CD4-positive, alpha-beta T cell treated with Interleukin-21 for 1 hour (primary cell): ENCODE data around the gene CMTM1.
"Not testable (repeated sequence)": the region's sequence is repeated elsewhere in the genome, so short reads cannot be mapped to it uniquely, and the experiment has no call there.

Experiments
- DNase-seq: peaks from one replicate; pipeline ENCODE4 v3.0.0-alpha.2; 2020

CMTM1 gene

GRCh38 chr16:66617728-66618127 lies 51.5 kb downstream of the CMTM1 start:
- no peak for DNase-seq

GRCh38 chr16:66618588-66619375 lies 52.5 kb downstream of the CMTM1 start:
- DNase-seq, result no peak

DNA sequence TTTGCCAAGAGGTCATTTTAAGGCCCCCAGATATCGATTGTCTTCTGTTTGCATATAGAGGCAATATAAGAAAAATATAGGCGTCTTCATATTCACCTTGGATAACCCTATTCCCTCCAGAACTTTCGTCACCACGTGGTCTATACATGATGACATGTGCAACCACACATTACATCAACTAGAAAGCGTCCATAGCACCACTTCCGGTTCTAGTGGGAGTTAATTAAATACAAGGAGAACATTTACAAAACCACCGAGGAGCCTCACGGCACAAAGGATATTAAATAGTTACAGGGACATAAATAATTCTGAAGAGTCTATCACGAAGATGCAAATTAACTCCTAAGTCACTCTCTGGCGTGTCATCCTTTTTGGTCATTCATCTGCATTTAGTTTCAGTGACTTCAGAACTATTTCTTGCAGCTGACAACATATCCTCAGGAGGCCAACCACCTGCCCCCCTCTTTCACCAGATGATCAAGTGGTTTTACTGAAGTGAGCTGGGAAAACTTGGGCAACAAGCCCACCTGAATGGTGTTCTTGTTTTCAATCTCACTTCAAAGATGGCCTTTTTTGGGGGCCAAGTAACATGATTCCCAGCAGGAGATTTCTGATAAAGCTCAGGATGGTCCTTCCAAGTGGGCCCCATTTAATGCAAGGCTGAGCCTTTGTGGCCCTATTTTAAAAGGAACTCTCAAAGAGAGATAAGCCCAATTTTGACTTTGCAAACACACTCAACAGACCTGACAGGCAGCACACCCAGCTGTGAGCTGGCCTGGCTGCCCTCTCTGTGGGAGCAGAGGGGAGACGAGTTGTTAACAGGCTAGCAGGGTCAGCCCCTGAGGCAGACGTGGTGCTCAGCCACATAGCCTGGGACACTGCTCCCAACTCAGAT lies 53.5 kb downstream of the CMTM1 start:
- DNase-seq, result no peak

DNA sequence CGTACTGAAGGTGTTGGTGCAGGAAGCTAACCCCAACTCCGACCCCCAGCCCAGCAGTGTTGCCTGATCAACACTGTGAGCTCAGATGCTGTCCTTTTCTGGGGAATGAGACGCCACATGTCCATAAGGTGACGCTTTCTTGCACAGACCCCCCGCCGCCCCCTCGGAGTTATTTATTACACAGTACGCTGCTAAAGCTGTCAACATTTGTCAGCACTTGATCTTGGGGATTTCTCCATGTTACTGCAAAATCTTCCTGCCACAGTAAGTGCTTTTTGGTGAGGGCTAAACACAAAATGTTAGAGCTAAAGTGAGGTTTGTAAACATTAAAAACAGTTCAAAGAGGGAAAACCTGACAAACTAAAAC lies 54.2 kb downstream of the CMTM1 start:
- no peak for DNase-seq

DNA sequence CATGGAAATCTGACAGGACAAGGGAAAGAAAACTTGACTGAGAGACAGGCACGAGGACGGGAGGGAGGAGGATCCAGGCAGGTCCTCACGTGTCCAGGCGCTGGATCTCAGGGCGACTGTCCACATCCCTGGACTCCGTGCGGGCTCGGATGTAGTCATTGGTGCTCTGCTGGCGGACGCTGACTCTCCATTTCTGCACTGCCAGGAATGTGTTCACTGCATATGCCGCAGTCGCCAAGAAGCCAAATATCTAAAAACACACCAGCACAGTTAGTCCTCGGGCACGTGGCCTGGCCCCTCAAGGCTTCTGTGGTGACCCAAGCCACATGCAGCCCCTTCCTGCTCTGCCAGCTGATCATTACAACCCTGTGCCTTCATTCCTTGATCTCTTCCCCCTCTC lies 55.7 kb downstream of the CMTM1 start:
- no peak for DNase-seq

GRCh38 chr16:66622863-66623262 lies 56.6 kb downstream of the CMTM1 start:
- DNase-seq, result no peak

DNA sequence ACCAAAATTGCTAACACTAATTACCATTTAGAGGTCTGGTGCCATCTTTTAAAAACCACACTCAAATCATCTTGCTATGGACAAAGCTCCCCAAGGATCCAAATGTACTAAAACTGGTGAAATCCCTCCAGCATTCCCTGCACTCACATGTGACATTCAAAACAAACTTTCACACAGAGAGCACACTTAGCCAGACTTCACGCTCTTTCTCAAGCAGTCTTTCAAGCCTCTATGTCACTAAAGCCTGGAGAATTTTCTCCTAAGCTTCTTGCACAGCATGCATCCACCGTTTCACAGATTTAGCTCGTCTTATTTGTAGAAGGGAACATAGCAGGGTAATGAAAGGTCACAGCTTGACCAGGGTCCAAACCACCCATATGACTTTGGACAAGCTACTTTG lies 57.5 kb downstream of the CMTM1 start:
- no peak for DNase-seq

- DNase-seq, result not testable (repeated sequence)
Measured at GRCh38 chr16:66627611-66628378, 61.6 kb downstream of the CMTM1 start.
